HEK293 (cell line): Measurements from ENCODE around the gene DLG2.

ENCODE experiments used
- CTCF ChIA-PET: fragments of 350-600 bp; formaldehyde crosslinking; extraction: SDS; loops from one replicate; lab custom pipeline; 2021; ENCODE audit warnings: antibody characterized with exemption; lab: Yijun Ruan, JAX
- POLR2A ChIA-PET: fragments of 300-600 bp; formaldehyde crosslinking; extraction: SDS; loops from one replicate; lab custom pipeline; 2020; ENCODE audit warnings: antibody characterized with exemption, inconsistent platforms; lab: Yijun Ruan, JAX
- H3K27ac ChIP-seq: fragments of 200-500 bp; sonication (Bioruptor generic); 2 replicates; pipeline ENCODE4 v1.5.1; 2014; ENCODE audit warnings: low read depth, low read length, control low read depth, inconsistent platforms; ENCODE audit errors: extremely low read depth
- H3K36me3 ChIP-seq, 2 experiments: fragments of 200-500 bp in 1 of 2; sonication (Bioruptor generic) in 1 of 2; 1 replicate in 1 of 2; 2 replicates in 1 of 2; pipeline ENCODE4 v1.5.1; 2014 to 2017; ENCODE audit warnings: inconsistent platforms in 2 of 2, low read length in 2 of 2; ENCODE audit not compliant: control insufficient read depth in 2 of 2, insufficient read depth in 1 of 2
- H3K4me1 ChIP-seq: fragments of 200-500 bp; sonication (Bioruptor generic); 2 replicates; pipeline ENCODE4 v1.5.1; 2014; ENCODE audit warnings: mild to moderate bottlenecking, low read length, inconsistent platforms; ENCODE audit not compliant: control insufficient read depth, insufficient read depth
- H3K4me3 ChIP-seq: 2 replicates; pipeline ENCODE4 v1.5.1; 2011; ENCODE audit warnings: low read depth, mild to moderate bottlenecking, control low read depth, low read length, moderate library complexity
- H3K9me3 ChIP-seq: fragments of 200-500 bp; sonication (Bioruptor generic); 2 replicates; pipeline ENCODE4 v1.5.1; 2014; ENCODE audit warnings: low read depth, low read length, inconsistent platforms; ENCODE audit not compliant: control insufficient read depth, insufficient read depth
- GLIS2 ChIP-seq: fragments of 450-650 bp; formaldehyde crosslinking; IDR thresholded peaks from 2 replicates; pipeline ENCODE4 v1.5.1; 2016; ENCODE audit warnings: missing biosample characterization, missing genetic modification characterization
- KLF10 ChIP-seq: fragments of 450-650 bp; IDR thresholded peaks from 2 replicates; pipeline ENCODE4 v1.5.1; 2018; ENCODE audit warnings: missing biosample characterization, mild to moderate bottlenecking, missing genetic modification characterization
- PRDM10 ChIP-seq: fragments of 450-650 bp; formaldehyde crosslinking; IDR thresholded peaks from 2 replicates; pipeline ENCODE4 v1.5.1; 2016; ENCODE audit warnings: missing biosample characterization, missing genetic modification characterization
- TRIM28 ChIP-seq: IDR thresholded peaks from 2 replicates; pipeline ENCODE4 v1.6.1; 2011; ENCODE audit warnings: low read length, control low read depth, borderline replicate concordance
- ZFP3 ChIP-seq: fragments of 450-650 bp; formaldehyde crosslinking; IDR thresholded peaks from 2 replicates; pipeline ENCODE4 v1.5.1; 2016; ENCODE audit warnings: low read depth, missing biosample characterization, missing genetic modification characterization
- ZNF19 ChIP-seq: fragments of 450-650 bp; formaldehyde crosslinking; IDR thresholded peaks from 2 replicates; pipeline ENCODE4; 2016; ENCODE audit warnings: missing biosample characterization, missing genetic modification characterization, low read depth
- ZNF211 ChIP-seq: fragments of 450-650 bp; formaldehyde crosslinking; IDR thresholded peaks from 2 replicates; pipeline ENCODE4 v1.5.1; 2016; ENCODE audit warnings: low read depth, missing biosample characterization, missing genetic modification characterization
- ZNF280C ChIP-seq: fragments of 450-650 bp; formaldehyde crosslinking; IDR thresholded peaks from 2 replicates; pipeline ENCODE4 v1.5.1; 2016; ENCODE audit warnings: missing biosample characterization, missing genetic modification characterization
- ZNF311 ChIP-seq: fragments of 450-650 bp; formaldehyde crosslinking; IDR thresholded peaks from 2 replicates; pipeline ENCODE4 v1.5.1; 2017; ENCODE audit warnings: missing biosample characterization, missing genetic modification characterization, borderline replicate concordance
- ZNF335 ChIP-seq: fragments of 450-650 bp; formaldehyde crosslinking; conservative IDR thresholded peaks from 2 replicates; pipeline ENCODE4 v1.5.1; 2016; ENCODE audit warnings: missing biosample characterization, missing genetic modification characterization
- ZNF350 ChIP-seq: fragments of 450-650 bp; formaldehyde crosslinking; IDR thresholded peaks from 2 replicates; pipeline ENCODE4 v1.5.0; 2017; ENCODE audit warnings: missing biosample characterization, mild to moderate bottlenecking, missing genetic modification characterization
- ZNF37A ChIP-seq: fragments of 450-650 bp; IDR thresholded peaks from 2 replicates; pipeline ENCODE4 v1.5.1; 2018; ENCODE audit warnings: missing biosample characterization, missing genetic modification characterization
- ZNF416 ChIP-seq: fragments of 450-650 bp; formaldehyde crosslinking; IDR thresholded peaks from 2 replicates; pipeline ENCODE4 v1.5.1; 2016; ENCODE audit warnings: missing biosample characterization, missing genetic modification characterization
- TF ChIP-seq, protein P1 (sequence below): fragments of 450-650 bp; formaldehyde crosslinking; IDR thresholded peaks from 2 replicates; pipeline ENCODE4 v1.5.1; 2016; ENCODE audit warnings: missing biosample characterization, missing genetic modification characterization

DLG2 gene

DNA sequence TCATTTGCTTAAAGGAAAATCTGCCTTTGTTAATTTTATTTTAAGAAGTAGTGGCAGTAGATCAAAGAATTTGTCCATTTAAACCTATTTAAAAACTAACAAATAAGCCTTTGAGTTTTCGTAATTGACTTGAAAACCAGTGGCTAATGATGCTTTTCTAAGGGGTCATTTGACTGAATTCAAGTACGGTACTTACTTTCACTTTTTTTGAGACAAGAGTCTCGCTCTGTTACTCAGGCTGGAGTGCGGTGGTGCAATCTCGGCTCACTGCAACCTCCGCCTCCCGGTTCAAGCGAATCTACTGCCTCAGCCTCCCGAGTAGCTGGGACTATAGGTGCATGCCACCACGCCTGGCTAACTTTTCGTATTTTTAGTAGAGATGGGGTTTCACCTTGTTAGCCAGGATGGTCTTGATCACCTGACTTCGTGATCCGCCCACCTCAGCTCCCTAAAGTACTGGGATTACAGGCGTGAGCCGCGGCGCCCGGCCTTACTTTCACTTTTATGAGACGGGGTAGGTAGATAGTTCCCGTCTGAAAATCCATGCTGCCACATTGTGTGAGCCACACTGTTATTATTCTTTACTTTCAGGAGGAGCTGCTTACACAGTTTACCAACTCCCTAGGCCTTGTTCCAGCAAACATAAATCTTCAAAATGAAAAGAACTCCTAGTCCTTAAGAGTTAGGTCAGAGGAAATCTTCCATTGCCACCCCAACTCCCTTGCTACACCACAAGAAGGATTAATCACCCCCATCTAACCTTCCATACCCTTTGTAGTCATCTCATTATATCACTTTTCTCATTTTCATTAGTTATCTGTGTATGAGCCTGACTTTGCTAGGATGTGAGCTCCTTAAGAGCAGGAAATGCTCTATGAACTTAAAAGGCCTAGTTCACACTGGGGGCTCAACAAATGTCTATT lies 1414.4 kb downstream of the DLG2 start:
- Histone ChIP-seq H3K36me3 (no peaks in the 10 kb centered on the region), H3K9me3 (no peaks in the 10 kb centered on the region), H3K27ac (no peak overlapping the region), H3K4me3 (no peak overlapping the region), H3K4me1 (no peaks in the 10 kb centered on the region)
- TF ChIP-seq ZNF335 (tag by site-specific recombination) (peak; percentile 44), ZNF350 (tag by site-specific recombination) (no peak), ZNF19 (no peak), PRDM10 (tag by site-specific recombination) (no peak), TRIM28 (no peak)
- ChIA-PET POLR2A (no interaction called here), CTCF (no interaction called here)

DNA sequence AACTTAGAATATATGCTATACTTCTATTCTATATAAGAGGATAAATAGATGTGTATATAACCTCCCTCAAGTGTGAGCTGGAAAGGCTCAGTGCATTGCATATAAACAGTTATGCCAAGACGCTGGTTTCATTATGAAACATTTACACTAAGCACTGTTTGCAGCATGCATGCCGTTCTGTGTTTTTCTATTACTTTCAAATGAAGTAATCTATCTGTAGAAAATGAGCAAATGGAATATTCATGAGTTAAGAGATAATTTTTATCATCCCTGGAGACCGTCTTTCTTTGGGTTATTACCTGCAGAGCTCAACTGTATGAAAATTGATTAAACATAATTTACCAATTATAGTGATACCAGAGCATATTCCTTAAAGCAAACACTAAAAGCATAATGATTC lies 1415.2 kb downstream of the DLG2 start:
- H3K27ac ChIP-seq: no peak overlapping the region
- ChIA-PET CTCF (no interaction called here), POLR2A (interaction anchor here (0.6 kb wide), 1 partner anchor 78 kb away, joined by 4 read pairs; no protein-coding TSS in a partner anchor)
- no peaks in the 10 kb centered on the region for H3K9me3 ChIP-seq
- TF ChIP-seq ZNF311 (tag by site-specific recombination) (no peak), ZNF211 (tag by site-specific recombination) (no peak), GLIS2 (tag by site-specific recombination) (no peak), TRIM28 (no peak), ZNF416 (no peak), ZNF37A (no peak), ZFP3 (no peak), ZNF280C (tag by site-specific recombination) (no peak), KLF10 (tag by site-specific recombination) (no peak)
- TF ChIP-seq, protein P1, sequence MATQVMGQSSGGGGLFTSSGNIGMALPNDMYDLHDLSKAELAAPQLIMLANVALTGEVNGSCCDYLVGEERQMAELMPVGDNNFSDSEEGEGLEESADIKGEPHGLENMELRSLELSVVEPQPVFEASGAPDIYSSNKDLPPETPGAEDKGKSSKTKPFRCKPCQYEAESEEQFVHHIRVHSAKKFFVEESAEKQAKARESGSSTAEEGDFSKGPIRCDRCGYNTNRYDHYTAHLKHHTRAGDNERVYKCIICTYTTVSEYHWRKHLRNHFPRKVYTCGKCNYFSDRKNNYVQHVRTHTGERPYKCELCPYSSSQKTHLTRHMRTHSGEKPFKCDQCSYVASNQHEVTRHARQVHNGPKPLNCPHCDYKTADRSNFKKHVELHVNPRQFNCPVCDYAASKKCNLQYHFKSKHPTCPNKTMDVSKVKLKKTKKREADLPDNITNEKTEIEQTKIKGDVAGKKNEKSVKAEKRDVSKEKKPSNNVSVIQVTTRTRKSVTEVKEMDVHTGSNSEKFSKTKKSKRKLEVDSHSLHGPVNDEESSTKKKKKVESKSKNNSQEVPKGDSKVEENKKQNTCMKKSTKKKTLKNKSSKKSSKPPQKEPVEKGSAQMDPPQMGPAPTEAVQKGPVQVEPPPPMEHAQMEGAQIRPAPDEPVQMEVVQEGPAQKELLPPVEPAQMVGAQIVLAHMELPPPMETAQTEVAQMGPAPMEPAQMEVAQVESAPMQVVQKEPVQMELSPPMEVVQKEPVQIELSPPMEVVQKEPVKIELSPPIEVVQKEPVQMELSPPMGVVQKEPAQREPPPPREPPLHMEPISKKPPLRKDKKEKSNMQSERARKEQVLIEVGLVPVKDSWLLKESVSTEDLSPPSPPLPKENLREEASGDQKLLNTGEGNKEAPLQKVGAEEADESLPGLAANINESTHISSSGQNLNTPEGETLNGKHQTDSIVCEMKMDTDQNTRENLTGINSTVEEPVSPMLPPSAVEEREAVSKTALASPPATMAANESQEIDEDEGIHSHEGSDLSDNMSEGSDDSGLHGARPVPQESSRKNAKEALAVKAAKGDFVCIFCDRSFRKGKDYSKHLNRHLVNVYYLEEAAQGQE (tag by site-specific recombination): no peak
- no peaks in the 10 kb centered on the region for H3K4me1 ChIP-seq
- H3K4me3 ChIP-seq: no peak overlapping the region
- H3K36me3 ChIP-seq: no peaks in the 10 kb centered on the region
